WERI-Rb-1 (cell line): ENCODE measurements around the gene EDEM1.

Experiments
- DNase-seq: peaks from one replicate; pipeline ENCODE4 v3.0.0-alpha.2; 2020
- H3K27ac ChIP-seq: fragments of 250-450 bp; sonication (Bioruptor Pico); 2 replicates; pipeline ENCODE4 v1.5.1; 2020; ENCODE audit warnings: mild to moderate bottlenecking, moderate library complexity
- H3K27me3 ChIP-seq: fragments of 250-450 bp; sonication (Bioruptor Pico); 2 replicates; pipeline ENCODE4 v1.5.1; 2021; ENCODE audit warnings: mild to moderate bottlenecking, low read depth, moderate library complexity; ENCODE audit not compliant: insufficient read depth, severe bottlenecking
- H3K36me3 ChIP-seq: fragments of 250-450 bp; sonication (Bioruptor Pico); 2 replicates; pipeline ENCODE4 v1.5.1; 2020; ENCODE audit warnings: mild to moderate bottlenecking, moderate library complexity
- H3K4me3 ChIP-seq: 2 replicates; pipeline ENCODE4 v1.5.1; 2011; ENCODE audit warnings: low read depth, mild to moderate bottlenecking, control low read depth, low read length
- H3K9me3 ChIP-seq: fragments of 250-450 bp; sonication (Bioruptor Pico); 2 replicates; pipeline ENCODE4 v1.5.1; 2021; ENCODE audit warnings: mild to moderate bottlenecking, moderate library complexity; ENCODE audit not compliant: severe bottlenecking
- CTCF ChIP-seq: IDR thresholded peaks from 2 replicates; pipeline ENCODE4 v1.5.1; 2011; ENCODE audit warnings: low read depth, mild to moderate bottlenecking, control low read depth, inconsistent platforms, low read length

The EDEM1 gene

GRCh38 chr3:5229414-5229813, 41.9 kb downstream of the EDEM1 start:
- TF ChIP-seq CTCF: no peak
- no peak for DNase-seq
- Histone ChIP-seq H3K9me3 (no peaks in the 10 kb centered on the region), H3K27ac (no peak overlapping the region), H3K4me3 (no peak overlapping the region), H3K36me3 (no peaks in the 10 kb centered on the region), H3K27me3 (no peaks in the 10 kb centered on the region)

- no peak for DNase-seq
- Histone ChIP-seq H3K27me3 (no peaks in the 10 kb centered on the region), H3K4me3 (no peak overlapping the region), H3K36me3 (no peaks in the 10 kb centered on the region), H3K9me3 (no peaks in the 10 kb centered on the region), H3K27ac (no peak overlapping the region)
- TF ChIP-seq CTCF: no peak
Observed at GRCh38 chr3:5231074-5231473, 43.6 kb downstream of the EDEM1 start.

- TF ChIP-seq CTCF: no peak
- Histone ChIP-seq H3K27me3 (no peaks in the 10 kb centered on the region), H3K9me3 (no peaks in the 10 kb centered on the region), H3K36me3 (no peaks in the 10 kb centered on the region), H3K4me3 (no peak overlapping the region), H3K27ac (no peak overlapping the region)
- DNase-seq: no peak
Observed at GRCh38 chr3:5231487-5231886, 44.0 kb downstream of the EDEM1 start.

GRCh38 chr3:5232570-5232969, 45.1 kb downstream of the EDEM1 start:
- peak; percentile 35; the same call in 1 of the 2 replicates for TF ChIP-seq CTCF
- Histone ChIP-seq H3K36me3 (no peaks in the 10 kb centered on the region), H3K4me3 (no peak overlapping the region), H3K27ac (no peak overlapping the region), H3K27me3 (no peaks in the 10 kb centered on the region), H3K9me3 (no peaks in the 10 kb centered on the region)
- DNase-seq: no peak

GRCh38 chr3:5233026-5233425, 45.5 kb downstream of the EDEM1 start:
- no peak for TF ChIP-seq CTCF
- no peak for DNase-seq
- Histone ChIP-seq H3K4me3 (no peak overlapping the region), H3K27ac (no peak overlapping the region), H3K9me3 (no peaks in the 10 kb centered on the region), H3K27me3 (no peaks in the 10 kb centered on the region), H3K36me3 (no peaks in the 10 kb centered on the region)

- Histone ChIP-seq H3K27me3 (no peaks in the 10 kb centered on the region), H3K4me3 (no peak overlapping the region), H3K36me3 (no peaks in the 10 kb centered on the region), H3K27ac (no peak overlapping the region), H3K9me3 (no peaks in the 10 kb centered on the region)
- no peak for DNase-seq
- TF ChIP-seq CTCF: no peak
Observed at GRCh38 chr3:5235655-5236054, 48.1 kb downstream of the EDEM1 start.
